ENCODE data around the gene LAMB1.

DNA sequence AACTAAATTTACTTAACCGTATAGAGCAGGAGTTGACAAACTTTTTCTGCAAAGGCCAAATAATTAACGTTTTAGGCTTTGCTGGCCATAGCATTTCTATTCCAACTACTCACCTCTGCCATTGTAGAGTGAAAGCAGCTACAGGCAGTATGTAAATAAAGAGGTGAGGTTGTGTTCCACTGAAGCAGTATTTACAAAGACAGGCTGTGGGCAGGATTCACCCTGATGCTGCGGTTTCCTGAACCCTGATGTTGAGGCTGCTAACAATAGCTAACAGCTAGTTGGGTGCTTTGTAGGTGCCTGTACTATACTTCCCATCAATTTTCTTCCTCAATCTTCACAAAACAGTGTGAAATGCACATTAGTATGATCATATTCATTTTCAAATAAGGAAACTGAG is 47.0 kb upstream of the LAMB1 start:
- TF ChIP-seq, protein P1, sequence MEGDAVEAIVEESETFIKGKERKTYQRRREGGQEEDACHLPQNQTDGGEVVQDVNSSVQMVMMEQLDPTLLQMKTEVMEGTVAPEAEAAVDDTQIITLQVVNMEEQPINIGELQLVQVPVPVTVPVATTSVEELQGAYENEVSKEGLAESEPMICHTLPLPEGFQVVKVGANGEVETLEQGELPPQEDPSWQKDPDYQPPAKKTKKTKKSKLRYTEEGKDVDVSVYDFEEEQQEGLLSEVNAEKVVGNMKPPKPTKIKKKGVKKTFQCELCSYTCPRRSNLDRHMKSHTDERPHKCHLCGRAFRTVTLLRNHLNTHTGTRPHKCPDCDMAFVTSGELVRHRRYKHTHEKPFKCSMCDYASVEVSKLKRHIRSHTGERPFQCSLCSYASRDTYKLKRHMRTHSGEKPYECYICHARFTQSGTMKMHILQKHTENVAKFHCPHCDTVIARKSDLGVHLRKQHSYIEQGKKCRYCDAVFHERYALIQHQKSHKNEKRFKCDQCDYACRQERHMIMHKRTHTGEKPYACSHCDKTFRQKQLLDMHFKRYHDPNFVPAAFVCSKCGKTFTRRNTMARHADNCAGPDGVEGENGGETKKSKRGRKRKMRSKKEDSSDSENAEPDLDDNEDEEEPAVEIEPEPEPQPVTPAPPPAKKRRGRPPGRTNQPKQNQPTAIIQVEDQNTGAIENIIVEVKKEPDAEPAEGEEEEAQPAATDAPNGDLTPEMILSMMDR (conservative IDR thresholded peaks at IDR 0.05; ENCODE audit: low read depth, low read length), result no peak
- TF ChIP-seq EZH2 (IDR thresholded peaks at IDR 0.05; ENCODE audit: borderline replicate concordance, low read depth, low read length, poor library complexity, severe bottlenecking), result no peak
